PFSK-1 (cell line): ENCODE data around the gene DPP4.

Experiments used
- FOXP2 ChIP-seq: optimal IDR thresholded peaks from 2 replicates; pipeline ENCODE3; 2011; ENCODE audit warnings: borderline replicate concordance, control low read depth, inconsistent platforms; ENCODE audit not compliant: insufficient read depth; ENCODE audit errors: extremely low read length, extremely low read depth
- POLR2AphosphoS5 ChIP-seq: IDR thresholded peaks from 2 replicates; pipeline ENCODE4 v1.6.1; 2012; ENCODE audit warnings: low read depth, mild to moderate bottlenecking, control low read depth, low read length, moderate library complexity
- SIN3A ChIP-seq: IDR thresholded peaks from 2 replicates; pipeline ENCODE4 v1.6.1; 2012; ENCODE audit warnings: mild to moderate bottlenecking, low read length, moderate library complexity, borderline replicate concordance; ENCODE audit not compliant: insufficient read depth
- TAF1 ChIP-seq: IDR thresholded peaks from 2 replicates; pipeline ENCODE4 v1.6.1; 2012; ENCODE audit warnings: low read length, control low read depth, borderline replicate concordance; ENCODE audit not compliant: insufficient read depth
- TF ChIP-seq, protein P1 (sequence below), 2 experiments: IDR thresholded peaks; 2 replicates each; pipeline versions ENCODE4 v1.6.1 to v1.8.0; 2011 to 2012; ENCODE audit warnings: low read depth in 2 of 2, low read length in 2 of 2, control low read depth in 1 of 2, inconsistent platforms in 1 of 2, mild to moderate bottlenecking in 1 of 2, moderate library complexity in 1 of 2; ENCODE audit not compliant: insufficient read depth in 1 of 2

DPP4 gene

DNA sequence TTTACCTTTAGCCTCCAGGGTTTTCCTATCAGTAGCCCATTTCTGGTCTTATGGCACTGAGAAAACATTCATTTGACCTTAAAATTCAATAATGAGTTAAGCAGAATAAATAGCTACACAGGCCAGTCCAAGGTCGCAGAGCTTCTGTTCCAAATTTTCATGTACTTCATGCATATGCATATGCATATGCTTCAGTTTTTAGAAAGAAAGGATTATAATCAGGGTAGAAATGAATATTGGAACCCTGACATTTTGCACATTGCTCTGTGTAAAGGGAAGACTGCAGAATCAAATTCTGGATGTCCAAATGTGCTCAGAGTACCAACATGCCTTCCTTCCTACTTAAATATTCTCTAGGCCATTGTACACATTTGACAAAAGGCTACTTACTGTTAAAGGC lies 104.9 kb downstream of the DPP4 start:
- TF ChIP-seq FOXP2 (no peak), SIN3A (no peak), POLR2AphosphoS5 (no peak), TAF1 (no peak)
- TF ChIP-seq, protein P1, sequence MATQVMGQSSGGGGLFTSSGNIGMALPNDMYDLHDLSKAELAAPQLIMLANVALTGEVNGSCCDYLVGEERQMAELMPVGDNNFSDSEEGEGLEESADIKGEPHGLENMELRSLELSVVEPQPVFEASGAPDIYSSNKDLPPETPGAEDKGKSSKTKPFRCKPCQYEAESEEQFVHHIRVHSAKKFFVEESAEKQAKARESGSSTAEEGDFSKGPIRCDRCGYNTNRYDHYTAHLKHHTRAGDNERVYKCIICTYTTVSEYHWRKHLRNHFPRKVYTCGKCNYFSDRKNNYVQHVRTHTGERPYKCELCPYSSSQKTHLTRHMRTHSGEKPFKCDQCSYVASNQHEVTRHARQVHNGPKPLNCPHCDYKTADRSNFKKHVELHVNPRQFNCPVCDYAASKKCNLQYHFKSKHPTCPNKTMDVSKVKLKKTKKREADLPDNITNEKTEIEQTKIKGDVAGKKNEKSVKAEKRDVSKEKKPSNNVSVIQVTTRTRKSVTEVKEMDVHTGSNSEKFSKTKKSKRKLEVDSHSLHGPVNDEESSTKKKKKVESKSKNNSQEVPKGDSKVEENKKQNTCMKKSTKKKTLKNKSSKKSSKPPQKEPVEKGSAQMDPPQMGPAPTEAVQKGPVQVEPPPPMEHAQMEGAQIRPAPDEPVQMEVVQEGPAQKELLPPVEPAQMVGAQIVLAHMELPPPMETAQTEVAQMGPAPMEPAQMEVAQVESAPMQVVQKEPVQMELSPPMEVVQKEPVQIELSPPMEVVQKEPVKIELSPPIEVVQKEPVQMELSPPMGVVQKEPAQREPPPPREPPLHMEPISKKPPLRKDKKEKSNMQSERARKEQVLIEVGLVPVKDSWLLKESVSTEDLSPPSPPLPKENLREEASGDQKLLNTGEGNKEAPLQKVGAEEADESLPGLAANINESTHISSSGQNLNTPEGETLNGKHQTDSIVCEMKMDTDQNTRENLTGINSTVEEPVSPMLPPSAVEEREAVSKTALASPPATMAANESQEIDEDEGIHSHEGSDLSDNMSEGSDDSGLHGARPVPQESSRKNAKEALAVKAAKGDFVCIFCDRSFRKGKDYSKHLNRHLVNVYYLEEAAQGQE (IDR thresholded peaks at IDR 0.05; ENCODE audit: insufficient read depth in 1 of 2, low read depth in 2 of 2, low read length in 2 of 2), result no peak

DNA sequence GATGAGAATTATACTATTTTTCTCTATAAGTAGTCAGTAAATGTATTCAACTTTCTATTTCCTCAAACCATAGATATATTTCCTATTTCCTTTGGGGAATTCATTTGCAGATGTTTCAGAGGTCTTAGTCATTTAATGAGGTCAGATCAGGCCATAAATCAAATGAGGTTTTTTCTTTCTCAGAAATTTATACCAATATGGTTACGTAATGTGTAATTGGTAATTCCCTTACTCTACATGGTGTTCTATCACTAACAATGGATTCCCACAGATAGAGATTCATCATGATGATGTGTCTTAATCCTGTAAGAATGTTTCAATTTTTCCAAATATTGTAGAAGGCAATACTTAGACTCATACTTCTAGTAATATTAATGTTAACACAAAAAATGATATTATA lies 108.0 kb downstream of the DPP4 start:
- TF ChIP-seq SIN3A (no peak), FOXP2 (no peak), TAF1 (no peak), POLR2AphosphoS5 (no peak)
- TF ChIP-seq, protein P1 (IDR thresholded peaks at IDR 0.05; ENCODE audit: insufficient read depth in 1 of 2, low read depth in 2 of 2, low read length in 2 of 2), result no peak

DNA sequence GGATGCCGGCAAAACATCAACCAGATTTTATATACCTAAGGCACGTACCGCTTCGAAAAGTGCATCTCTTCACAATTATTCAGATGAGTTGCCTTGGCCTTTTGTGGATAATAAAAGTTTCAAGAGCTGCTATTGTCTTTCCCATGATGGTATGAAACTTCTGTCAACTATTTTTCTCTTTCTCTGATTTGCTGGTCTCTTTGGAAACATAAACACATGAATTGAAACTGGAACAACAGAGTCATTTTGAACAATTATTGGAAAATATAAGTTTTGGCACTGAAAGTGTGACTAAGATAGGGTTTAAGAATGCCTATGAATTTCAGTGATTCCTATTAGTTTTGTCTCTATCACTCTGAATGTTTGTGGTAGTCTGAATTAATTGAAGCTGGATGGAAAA lies 109.9 kb downstream of the DPP4 start:
- TF ChIP-seq TAF1 (no peak), SIN3A (no peak), FOXP2 (no peak), POLR2AphosphoS5 (no peak)
- TF ChIP-seq, protein P1 (IDR thresholded peaks at IDR 0.05; ENCODE audit: insufficient read depth in 1 of 2, low read depth in 2 of 2, low read length in 2 of 2), result no peak

DNA sequence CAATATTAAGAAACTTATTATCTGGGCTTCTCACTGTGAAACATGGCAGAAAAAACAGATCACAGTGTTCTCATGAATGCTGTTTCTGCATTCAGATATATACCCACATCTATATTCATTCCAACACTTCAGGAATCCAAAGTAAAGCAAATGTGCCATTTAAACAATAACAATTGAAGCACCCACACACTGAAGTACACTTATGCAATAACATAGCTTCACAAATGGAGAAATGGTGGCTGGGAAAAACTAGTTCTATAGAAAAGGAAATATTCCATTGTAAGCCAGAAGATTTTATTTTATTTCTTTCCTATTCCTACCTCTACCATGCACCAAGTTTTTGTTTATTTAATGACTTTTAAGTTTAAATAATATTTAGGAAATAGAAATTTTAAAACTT lies 111.9 kb downstream of the DPP4 start:
- TF ChIP-seq POLR2AphosphoS5 (no peak), TAF1 (no peak), SIN3A (no peak), FOXP2 (no peak)
- TF ChIP-seq, protein P1 (IDR thresholded peaks at IDR 0.05; ENCODE audit: insufficient read depth in 1 of 2, low read depth in 2 of 2, low read length in 2 of 2), result no peak

DNA sequence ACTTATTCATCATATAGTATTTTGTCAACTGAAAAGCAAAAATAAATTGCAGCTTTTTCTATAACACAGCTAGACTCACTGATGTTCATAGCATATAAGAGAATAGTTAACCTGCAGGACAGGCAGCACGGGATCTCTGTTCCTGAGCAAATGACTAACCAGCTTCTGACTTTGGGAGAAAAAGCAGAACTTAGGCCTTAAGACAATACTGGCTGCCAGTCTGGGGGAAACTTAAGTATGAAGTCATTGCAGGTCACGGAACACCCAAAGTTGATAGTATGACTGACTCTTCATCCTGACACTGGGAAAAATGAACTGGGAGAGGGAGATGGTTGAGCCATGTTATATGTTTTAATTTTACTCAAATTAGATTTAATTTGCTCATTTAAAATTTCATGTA lies 113.0 kb downstream of the DPP4 start:
- TF ChIP-seq, protein P1 (IDR thresholded peaks at IDR 0.05; ENCODE audit: insufficient read depth in 1 of 2, low read depth in 2 of 2, low read length in 2 of 2), result no peak
- no peak for TF ChIP-seq POLR2AphosphoS5
- no peak for TF ChIP-seq FOXP2
- no peak for TF ChIP-seq SIN3A
- TF ChIP-seq TAF1, result no peak
